Measurements from ENCODE around the gene IFITM10. TPM values are rescaled to one million over a fixed set of nuclear protein-coding genes. Genes with fewer than 3 reads are reported as not detected.

IFITM10 gene
- polyA plus RNA-seq, 1 of the 3 experiments (the other 2 are of a cell fraction), result 0.21 TPM

GRCh38 chr11:1719781-1720180 is 30.6 kb downstream of the IFITM10 start:
- H3K36me3 ChIP-seq (replicated peaks in 1 of 2; ENCODE audit: control insufficient read depth in 1 of 2, insufficient read depth in 2 of 2, low read length in 1 of 2), result no peaks in the 10 kb centered on the region
- peaks cover 0 to 4% of the 10 kb centered on the region in 2 experiments; a peak in 1 of 4 replicates for H3K4me1 ChIP-seq (ENCODE audit: control insufficient read depth in 1 of 2, insufficient read depth in 2 of 2, low read depth in 1 of 2, low read length in 1 of 2)
- H3F3A ChIP-seq (replicated peaks; ENCODE audit: insufficient read depth), result no peaks in the 10 kb centered on the region
- POLR2A ChIA-PET, result no interaction called here
- no peaks in the 10 kb centered on the region for H4K20me1 ChIP-seq (ENCODE audit: insufficient read depth)
- H3K27me3 ChIP-seq (ENCODE audit: insufficient read depth), result peaks cover 6% of the 10 kb centered on the region; the same call in 1 of the 2 replicates
- H3K9me3 ChIP-seq, result no peaks in the 10 kb centered on the region
- H3K4me3 ChIP-seq (ENCODE audit: low read depth in 2 of 2, low read length in 1 of 2), result no peak overlapping the region
- CTCF ChIA-PET, result interaction anchor here (4.8 kb wide), 1 partner anchor 26 kb away, joined by 20 read pairs; no protein-coding TSS in a partner anchor
- H3K27ac ChIP-seq (ENCODE audit: low read depth in 2 of 2, low read length in 1 of 2), result no peak overlapping the region
- TF ChIP-seq, protein P1, sequence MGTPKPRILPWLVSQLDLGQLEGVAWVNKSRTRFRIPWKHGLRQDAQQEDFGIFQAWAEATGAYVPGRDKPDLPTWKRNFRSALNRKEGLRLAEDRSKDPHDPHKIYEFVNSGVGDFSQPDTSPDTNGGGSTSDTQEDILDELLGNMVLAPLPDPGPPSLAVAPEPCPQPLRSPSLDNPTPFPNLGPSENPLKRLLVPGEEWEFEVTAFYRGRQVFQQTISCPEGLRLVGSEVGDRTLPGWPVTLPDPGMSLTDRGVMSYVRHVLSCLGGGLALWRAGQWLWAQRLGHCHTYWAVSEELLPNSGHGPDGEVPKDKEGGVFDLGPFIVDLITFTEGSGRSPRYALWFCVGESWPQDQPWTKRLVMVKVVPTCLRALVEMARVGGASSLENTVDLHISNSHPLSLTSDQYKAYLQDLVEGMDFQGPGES (IDR thresholded peaks at IDR 0.05; ENCODE audit: low read depth, low read length), result no peak
- no peak for TF ChIP-seq NFIC (IDR thresholded peaks at IDR 0.05; ENCODE audit: borderline replicate concordance)
- TF ChIP-seq SMC3 (IDR thresholded peaks at IDR 0.05; ENCODE audit: low read depth, low read length), result no peak
- no peak for TF ChIP-seq RAD21 (IDR thresholded peaks at IDR 0.05; ENCODE audit: low read length)
- TF ChIP-seq RCOR1 (IDR thresholded peaks at IDR 0.05; ENCODE audit: low read length), result no peak
- no peak for TF ChIP-seq TEAD4 (IDR thresholded peaks at IDR 0.05; ENCODE audit: borderline replicate concordance, insufficient read depth)
- TF ChIP-seq, protein P2, sequence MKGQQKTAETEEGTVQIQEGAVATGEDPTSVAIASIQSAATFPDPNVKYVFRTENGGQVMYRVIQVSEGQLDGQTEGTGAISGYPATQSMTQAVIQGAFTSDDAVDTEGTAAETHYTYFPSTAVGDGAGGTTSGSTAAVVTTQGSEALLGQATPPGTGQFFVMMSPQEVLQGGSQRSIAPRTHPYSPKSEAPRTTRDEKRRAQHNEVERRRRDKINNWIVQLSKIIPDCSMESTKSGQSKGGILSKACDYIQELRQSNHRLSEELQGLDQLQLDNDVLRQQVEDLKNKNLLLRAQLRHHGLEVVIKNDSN (IDR thresholded peaks at IDR 0.05; ENCODE audit: borderline replicate concordance, low read depth), result no peak
- no peak for TF ChIP-seq RXRA (IDR thresholded peaks at IDR 0.05; ENCODE audit: borderline replicate concordance, low read depth)
- no peak for TF ChIP-seq CHD2 (IDR thresholded peaks at IDR 0.05; ENCODE audit: low read length, partially characterized antibody)
- no peak for TF ChIP-seq EZH2phosphoT487 (IDR thresholded peaks at IDR 0.05; ENCODE audit: borderline replicate concordance, low read depth)
- TF ChIP-seq NRF1 (IDR thresholded peaks at IDR 0.05; ENCODE audit: low read depth, low read length), result no peak
- TF ChIP-seq, protein P3, sequence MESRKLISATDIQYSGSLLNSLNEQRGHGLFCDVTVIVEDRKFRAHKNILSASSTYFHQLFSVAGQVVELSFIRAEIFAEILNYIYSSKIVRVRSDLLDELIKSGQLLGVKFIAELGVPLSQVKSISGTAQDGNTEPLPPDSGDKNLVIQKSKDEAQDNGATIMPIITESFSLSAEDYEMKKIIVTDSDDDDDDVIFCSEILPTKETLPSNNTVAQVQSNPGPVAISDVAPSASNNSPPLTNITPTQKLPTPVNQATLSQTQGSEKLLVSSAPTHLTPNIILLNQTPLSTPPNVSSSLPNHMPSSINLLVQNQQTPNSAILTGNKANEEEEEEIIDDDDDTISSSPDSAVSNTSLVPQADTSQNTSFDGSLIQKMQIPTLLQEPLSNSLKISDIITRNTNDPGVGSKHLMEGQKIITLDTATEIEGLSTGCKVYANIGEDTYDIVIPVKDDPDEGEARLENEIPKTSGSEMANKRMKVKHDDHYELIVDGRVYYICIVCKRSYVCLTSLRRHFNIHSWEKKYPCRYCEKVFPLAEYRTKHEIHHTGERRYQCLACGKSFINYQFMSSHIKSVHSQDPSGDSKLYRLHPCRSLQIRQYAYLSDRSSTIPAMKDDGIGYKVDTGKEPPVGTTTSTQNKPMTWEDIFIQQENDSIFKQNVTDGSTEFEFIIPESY (IDR thresholded peaks at IDR 0.05; ENCODE audit: borderline replicate concordance, low read depth), result no peak
- TF ChIP-seq FOSL2 (IDR thresholded peaks at IDR 0.05; ENCODE audit: borderline replicate concordance, low read depth), result no peak
- TF ChIP-seq, protein P4, sequence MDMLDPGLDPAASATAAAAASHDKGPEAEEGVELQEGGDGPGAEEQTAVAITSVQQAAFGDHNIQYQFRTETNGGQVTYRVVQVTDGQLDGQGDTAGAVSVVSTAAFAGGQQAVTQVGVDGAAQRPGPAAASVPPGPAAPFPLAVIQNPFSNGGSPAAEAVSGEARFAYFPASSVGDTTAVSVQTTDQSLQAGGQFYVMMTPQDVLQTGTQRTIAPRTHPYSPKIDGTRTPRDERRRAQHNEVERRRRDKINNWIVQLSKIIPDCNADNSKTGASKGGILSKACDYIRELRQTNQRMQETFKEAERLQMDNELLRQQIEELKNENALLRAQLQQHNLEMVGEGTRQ (IDR thresholded peaks at IDR 0.05; ENCODE audit: borderline replicate concordance, low read depth, low read length), result no peak
- TF ChIP-seq ELF1 (IDR thresholded peaks at IDR 0.05), result no peak
- TF ChIP-seq FOXJ3 (CRISPR knock-in tag; IDR thresholded peaks at IDR 0.05), result no peak
- 45% methylated on average over 8 of the region's 8 CpGs for WGBS (ENCODE audit: low lambda C conversion rate)
- H3K79me2 ChIP-seq (ENCODE audit: insufficient read depth), result no peaks in the 10 kb centered on the region
- no peaks in the 10 kb centered on the region for H3K9me2 ChIP-seq
- H3K4me2 ChIP-seq, result no peak overlapping the region
- no peak overlapping the region for H2AFZ ChIP-seq (ENCODE audit: low read depth)
- H3K9ac ChIP-seq, result no peak overlapping the region
- no peak for DNase-seq

Measured in SK-N-SH (cell line).